Measurements from ENCODE around the gene APOO.
A peak's percentile ranks its signal among the peaks of the same experiment; 100 is the strongest.

The APOO gene

DNA sequence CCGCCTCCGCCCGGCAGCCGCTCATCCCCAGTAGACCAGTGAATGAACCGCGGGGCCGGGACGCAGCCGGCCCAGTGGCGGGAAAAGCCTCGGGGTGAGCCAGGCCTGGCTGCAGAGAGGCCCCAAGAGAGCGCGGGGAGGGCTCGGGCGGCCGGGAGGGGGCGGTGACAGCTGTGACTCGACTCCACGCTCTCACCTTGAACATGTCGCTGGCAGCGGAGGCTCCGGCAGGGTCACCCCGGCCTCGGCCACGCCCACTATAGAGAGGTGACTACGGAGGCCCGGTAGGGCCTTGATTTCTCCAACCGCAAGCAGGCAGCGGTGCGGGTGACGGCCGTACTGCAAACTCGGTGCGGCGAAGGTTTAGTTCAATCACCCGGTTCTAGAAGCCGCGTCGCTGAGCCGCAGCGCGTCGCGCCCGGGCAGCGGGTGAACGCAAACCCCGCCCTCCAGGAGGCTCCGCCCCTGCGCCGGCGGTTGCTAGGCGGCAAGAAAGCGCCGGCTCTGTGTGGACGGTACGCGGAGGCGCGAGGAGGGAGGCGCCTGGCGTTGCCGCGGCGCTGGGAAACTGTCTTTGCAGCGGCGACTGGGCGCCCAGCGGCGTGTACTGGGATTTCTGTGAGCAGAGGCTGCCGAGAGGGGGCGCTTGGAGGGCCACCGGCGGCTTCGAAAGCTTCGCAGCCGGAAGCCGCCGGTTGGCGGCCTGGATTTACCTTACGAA, at the start of gene APOO, which contains the start of gene CXorf58:
Gene APOO, minus strand, starts transcription at position 441 of the 721 bp plus-strand sequence. Its CDS starts 236 bp downstream, at position 205.
Gene CXorf58, plus strand, starts transcription at position 509 of the 721 bp plus-strand sequence. CDS start 2,297 bp downstream, outside the sequence.
- peak; percentile 84 for DNase-seq (ENCODE audit: low read depth)

DNA sequence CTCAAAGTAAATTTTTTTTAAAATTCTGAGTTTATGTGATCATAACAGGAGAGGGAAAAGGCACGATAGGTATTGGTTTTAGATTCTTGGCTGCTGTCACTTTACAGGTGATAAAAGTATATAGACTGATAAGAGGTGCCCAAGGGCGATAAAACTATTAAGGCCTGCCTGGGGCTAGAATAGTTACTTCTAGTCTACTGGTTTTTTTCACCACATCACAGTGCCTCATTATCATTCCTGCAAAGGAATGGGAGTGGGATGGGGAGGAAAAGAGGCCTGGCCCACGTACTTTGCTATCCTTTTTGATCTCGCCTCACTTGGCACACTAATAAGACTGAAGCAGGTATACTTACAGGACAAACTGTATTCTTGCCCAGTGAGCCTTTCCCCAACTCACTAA, 46.7 kb upstream of the APOO start:
- no peak for DNase-seq (ENCODE audit: low read depth)

DNA sequence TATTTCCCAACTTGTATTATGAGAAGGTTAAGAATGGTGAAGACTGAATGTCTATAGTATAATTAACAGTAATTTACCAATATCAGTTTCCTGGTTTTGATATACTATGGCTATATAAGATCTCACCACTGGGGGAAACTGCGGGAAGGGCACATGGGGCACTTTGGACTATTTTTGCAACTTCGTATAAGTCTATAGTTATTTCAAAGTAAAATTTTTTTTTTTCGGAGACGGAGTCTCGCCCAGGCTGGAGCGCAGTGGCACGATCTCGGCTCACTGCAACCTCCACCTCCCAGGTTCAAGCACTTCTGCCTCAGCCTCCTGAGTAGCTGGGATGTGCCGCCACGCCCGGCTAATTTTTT, 46.2 kb upstream of the APOO start:
- no peak for DNase-seq (ENCODE audit: low read depth)

DNA sequence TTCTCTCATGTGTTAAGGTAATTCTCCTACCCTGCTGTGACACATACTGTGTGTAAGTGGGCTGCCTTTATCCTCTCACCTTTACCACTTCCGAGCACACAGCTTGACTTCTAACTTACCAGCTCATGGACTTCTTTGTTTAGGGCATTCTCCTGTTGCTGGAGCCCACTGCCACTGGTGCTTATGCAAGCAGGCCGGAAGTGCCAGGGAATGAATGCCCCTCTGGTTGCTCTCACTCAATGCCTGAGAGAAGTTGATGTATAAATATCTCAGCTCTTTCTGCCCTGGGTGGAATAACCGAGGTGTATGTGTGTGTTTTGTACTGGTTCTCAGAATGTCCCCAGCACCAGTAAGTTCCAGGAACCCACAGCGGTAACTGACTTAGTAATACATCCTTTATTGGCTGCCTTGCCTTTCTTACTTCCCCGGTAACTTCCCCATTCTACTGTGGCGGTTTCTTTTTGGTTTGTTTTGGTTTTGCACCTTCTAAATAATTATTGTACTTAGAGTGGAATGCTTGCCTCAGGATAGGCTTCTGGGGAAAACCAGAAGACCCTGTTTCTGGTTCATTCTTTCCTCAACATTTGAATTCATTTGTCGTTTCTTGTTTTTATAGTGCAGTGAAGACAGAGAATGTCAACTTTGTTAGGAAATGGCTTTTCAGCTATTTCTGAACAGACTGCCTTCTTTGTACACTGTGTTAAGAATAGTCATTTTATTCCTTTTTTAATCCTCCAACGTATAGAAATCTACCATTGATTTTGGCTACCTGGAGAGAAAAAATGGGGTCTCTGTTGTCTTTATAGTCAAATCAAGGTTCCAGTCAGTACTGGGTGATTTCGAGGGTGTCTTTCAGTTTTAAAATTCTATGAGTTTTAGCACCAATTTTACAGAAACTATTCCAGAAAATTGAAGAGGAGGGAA, 45.5 kb upstream of the APOO start:
- peak; percentile 4 for DNase-seq (ENCODE audit: low read depth)

DNA sequence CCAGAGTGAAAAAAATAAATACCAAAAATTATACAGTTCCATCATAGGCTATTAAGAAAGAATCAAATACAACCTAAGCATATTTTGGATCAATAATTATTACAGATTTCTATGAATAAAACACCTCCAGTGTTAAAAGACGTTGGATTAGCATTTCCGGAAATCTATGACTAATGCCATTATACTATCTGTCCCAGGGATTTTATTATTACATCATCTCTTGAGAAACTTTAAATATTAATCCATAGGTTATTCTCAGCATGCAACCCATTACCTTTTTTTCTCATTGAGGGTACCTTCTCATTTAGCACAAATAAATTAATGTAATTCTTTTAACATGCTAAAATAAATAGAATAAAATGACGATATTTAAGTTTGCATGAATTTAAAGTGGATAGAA, 44.7 kb upstream of the APOO start:
- DNase-seq (ENCODE audit: low read depth) = no peak

DNA sequence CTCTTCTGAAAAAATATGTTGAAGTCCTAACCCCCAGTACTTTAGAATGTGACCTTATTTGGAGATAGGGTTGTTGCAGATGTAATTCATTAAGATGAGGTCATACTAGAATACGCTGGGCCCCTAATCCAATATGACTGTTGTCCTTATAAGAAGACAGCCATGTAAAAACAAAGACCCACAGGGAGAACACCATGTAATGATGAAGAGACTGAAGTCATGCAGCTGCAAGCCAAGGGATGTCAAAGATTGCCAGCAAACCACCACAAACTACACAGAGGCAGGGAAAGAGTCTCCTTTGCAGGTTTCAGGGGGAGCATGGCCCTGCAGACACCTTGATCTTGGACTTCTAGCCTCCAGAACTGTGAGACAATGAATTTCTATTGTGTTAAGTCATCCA, 37.5 kb upstream of the APOO start:
- DNase-seq (ENCODE audit: low read depth) = no peak

DNA sequence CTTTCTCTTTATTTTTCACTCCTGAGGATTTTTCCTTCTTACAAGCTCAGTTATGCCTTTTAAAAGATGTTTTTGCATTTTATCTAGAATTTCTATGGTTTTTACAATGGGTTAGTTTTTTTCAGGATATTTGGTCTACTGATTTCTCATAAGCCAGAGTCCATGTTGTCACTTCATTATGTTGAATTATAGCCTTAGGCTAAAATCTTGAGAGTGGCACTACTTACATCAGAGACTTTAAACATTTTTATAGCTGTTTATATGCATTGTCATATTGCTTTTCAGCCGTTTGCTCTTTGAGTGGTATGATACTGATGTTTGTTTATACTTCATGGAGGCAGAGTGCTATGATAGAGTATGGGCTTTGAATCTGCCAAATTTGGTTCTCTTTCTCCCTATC, 36.5 kb upstream of the APOO start:
- DNase-seq (ENCODE audit: low read depth) = no peak

DNA sequence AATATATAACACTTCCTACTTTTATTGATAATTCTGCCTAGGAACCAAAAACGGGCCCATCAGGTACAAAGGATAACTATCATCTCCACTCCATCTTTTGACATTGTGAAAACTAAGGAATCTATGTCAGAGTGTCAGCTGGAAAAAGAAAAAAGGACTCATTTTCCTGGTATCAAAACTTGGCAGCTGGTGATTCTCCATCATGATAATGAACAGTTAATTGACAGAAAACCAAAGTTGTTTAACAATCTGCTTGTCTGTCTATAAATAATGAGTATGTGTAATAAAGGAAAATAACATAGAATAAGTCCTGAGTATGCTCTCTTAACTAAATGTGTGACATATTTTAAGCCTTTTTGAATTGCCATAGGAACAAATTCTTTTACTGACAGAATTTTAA, 31.5 kb upstream of the APOO start:
- no peak for DNase-seq (ENCODE audit: low read depth)

DNA sequence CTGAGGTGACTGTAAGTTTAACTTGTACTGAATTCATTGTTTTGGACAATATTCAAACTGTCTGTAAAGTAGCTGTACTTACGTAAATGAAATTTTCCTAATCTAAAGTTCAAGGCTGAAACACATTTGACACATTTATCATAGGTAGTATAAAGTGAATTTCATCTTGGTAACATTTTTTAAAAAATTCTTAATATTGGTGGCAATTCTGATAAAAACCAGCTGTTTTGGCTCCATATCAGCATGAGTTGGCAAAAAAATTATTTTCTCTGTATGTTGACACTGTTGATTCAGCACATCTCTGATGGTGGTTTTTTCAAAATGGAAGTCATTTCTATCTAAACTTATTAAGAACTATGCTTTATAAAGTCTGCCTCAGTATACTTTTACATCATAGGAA, 31.0 kb upstream of the APOO start:
- DNase-seq (ENCODE audit: low read depth) = no peak

DNA sequence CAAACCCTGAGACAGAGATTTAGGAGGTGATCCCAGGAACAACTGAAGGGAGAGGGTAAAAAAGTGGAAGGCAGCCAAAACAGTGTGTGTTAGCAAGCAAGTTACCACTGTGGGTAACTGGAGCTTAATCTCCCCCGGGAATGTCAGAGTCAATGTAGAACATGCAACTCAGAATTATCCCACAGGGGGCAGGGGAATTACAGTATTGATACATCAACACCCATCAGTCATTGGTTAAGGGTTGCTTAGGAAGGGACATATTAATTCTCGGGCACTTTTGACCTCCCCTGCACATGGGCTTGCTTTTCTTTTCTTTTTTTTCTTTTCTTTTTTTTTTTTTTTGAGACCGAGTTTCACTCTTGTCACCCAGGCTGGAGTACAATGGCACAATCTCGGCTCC, 29.4 kb upstream of the APOO start:
- DNase-seq (ENCODE audit: low read depth) = no peak

DNA sequence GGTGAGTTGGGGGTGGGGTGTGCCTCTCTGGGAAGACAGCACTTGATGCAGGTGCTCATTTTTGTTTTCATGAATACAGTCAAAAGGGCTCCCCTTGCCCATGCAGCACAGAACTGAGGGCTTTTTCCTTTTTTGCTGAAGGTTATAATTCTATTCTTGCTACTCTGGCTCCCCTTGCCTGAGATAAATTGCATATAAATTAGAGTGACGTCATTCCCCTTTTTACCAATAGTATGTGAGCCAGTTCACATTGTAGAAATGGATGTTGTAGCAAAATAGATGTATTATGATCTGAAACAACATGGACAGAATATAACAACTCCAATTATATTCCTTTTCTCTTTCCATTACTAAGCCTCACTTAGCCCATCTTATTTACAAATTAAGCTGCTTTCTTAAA, 28.4 kb upstream of the APOO start:
- no peak for DNase-seq (ENCODE audit: low read depth)

DNA sequence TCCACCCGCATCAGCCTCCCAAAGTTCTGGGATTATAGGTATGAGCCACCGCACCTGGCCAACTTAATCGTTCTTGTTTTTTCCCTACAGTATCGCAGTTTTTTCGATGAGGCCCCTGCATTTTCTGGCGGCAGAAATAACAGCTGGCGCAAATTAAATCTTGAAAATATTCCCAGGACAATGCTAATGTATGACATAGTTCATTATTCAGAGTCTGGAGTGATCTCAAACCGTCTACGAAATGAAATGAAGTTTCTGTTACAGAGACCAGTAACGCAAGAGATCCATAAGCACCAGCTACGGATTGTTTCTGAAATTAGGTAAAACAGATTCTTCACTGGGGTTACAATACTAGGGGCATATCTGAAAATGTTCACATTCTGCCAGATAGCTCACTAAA, 27.4 kb upstream of the APOO start:
- no peak for DNase-seq (ENCODE audit: low read depth)

DNA sequence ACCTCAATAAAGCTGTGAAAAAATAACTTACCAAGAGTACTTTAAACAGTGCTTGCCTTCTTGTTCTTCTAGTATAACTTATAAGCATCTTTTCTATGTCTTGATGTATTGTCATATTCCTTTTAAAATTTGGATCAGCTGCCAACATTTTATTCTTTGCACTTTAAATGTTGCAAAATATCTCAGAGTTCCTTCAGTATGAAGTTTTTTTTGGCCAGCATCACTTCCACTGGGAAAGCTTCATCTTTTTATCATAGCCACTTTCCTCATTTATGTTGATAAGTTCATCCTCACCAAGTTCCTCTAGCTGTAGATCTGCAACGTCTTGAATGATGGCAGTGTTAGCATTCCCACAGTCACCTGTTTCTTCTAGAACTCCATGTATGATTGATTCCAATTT, 24.3 kb upstream of the APOO start:
- no peak for DNase-seq (ENCODE audit: low read depth)

DNA sequence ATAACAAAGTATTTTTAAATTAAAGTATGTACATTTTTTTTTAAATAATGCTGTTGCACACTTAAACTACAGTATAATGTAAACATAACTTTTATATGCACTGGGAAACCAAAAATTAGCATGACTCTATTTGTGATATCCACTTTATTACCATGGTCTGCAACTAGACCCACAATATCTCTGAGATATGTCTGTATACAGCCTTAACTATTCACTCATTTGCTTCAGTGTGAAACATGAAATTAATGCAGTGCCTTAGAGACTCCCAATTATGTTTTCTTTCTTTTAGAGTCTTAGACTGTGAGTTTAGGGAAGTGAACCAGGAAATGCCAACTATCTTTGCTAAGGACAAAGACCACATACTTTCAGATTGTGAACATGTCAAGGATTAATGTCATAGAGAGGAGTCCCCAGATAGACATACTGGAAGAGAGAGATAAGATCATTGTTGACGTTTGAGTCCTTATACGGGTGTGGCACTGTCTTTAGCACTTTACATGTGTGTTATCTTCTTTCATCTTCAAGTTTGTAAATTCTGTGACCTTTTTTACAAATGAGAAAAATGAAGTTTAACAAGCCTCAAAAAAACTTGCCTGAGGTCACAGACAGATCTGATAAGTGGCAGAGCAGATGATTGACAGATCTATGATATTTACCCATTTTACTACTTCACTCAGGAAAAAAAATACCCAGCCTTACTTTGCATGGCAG, 23.3 kb upstream of the APOO start:
- DNase-seq (ENCODE audit: low read depth) = no peak

DNA sequence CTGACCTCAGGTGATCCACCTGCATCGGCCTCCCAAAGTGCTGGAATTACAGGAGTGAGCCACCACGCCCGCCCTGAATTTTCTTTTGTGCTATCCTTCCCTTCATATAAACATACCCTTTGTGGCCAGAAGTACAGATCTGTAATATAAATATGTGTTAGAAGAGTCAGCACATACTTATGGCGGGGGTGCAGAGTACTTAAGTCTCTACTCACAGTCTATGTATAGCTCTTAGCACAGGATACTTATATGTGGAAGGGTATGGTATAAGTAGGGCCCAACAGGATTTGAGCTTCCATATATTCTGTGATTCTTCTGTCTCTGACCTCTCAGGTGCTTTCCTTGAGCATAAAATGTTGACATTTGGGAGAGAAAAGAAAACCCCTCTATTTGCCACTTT, 18.3 kb upstream of the APOO start:
- DNase-seq (ENCODE audit: low read depth) = no peak

DNA sequence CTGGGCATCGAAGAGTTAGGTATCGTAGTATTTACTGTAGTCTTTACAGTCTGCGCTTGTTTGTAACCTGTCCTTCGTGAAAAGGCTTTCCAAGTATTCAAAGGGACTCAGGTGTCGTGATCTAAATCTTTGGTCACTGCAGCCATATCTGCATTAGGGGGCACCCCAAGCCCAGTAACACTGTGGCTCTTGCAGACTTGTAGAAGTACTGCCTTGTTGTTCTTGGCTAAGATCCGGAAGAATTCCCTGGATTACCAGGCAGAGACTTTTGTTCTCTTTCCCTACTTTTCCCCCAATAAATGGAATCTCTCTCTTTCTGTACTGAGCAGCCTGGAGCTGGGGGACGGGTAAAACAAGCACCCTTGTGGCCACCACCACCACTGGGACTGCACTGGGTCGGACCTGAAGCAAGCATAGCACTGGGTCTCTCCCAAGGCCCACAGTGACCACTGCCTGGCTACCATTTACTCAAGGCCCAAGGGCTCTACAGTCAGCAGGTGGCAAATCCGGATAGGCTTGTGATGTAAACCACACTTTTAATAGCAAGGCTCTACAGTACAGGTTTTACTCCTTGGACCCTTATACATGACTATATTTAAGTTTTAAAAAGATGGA, 12.1 kb upstream of the APOO start:
- DNase-seq (ENCODE audit: low read depth) = no peak

DNA sequence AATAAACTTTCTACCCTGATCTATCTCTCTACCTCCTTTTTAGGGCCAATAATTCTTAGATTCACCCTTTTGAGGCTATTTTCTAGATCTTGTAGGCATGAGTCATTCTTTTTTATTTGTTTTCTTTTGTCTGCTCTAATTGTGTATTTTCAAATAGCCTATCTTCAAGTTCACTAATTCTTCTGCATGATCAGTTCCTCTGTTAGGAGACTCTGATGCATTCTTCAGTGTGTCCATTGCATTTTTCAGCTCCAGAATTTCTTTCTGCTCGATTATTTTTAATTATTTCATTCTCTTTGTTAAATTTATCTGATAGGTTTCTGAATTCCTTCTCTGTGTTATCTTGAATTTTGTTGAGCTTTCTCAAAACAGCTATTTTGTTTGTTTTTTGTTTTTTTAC, 11.4 kb upstream of the APOO start:
- DNase-seq (ENCODE audit: low read depth) = no peak

DNA sequence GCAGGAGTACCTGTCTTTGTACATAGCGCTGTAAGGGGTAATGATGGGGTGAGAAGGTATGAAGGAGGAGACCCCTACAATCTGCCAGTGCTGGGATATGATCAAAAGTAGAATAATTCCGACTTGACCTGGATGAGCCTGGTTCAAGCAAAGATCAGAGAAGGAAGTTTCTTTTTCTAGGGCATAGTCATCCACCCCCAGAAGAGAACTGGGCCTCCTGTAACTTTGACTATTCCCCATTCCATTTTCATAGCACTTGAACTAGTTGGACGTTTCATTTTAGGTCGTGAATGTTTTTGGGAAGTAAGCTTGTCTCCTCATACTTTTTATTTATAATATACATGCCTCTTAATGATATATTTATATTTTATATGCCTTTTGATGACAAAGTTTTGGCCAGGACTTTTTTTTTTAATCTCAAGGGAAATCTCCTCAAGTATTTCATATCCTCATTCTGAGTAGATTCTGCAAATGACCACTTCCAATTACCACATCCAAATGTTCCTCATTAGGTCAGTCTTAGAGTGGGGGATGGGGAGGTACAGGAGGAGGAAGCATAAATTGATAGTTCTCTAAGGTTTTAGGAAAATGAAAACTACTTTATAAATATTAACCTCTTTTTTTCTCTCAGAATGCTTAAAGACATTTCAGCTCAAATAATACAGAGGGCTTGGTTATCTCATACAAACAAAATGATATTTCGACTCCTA, 3.5 kb upstream of the APOO start:
- DNase-seq (ENCODE audit: low read depth) = no peak

DNA sequence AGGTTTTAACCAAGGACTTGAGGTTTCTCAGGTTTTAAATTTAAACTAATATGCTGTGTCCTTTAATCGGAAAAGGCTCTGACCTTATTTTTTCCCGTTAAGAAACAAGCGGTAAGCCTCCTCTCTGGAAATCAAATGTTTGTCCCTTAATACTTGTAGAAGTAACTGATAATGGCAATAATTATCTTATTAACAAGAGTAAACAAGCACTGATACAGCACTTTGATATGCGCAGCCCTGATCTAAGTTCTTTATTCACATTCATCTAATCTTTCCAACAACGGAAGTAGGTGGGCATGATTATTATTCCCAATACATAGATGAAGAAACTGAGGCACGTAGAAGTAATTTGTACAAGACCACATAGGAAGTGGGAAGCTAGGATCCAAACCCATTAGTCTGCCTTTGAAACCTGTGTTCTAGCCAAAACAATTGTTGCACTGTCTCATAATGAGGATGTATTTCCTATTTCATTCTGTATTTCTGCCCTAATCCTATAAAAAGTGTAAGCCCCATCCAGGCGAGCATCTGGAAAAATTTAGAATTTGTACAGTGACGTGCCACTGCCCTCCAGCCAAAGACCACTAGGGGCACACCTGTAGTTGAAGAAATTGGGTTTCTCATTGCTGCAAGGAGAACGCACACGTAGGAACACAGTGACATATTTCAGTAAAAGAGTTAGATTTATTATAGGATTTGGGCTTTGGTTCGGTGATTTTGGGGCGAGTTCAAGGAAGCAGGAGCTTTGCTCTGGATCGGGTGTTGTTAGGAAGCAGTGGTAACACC, 674 bp upstream of the APOO start:
- no peak for DNase-seq (ENCODE audit: low read depth)

DNA sequence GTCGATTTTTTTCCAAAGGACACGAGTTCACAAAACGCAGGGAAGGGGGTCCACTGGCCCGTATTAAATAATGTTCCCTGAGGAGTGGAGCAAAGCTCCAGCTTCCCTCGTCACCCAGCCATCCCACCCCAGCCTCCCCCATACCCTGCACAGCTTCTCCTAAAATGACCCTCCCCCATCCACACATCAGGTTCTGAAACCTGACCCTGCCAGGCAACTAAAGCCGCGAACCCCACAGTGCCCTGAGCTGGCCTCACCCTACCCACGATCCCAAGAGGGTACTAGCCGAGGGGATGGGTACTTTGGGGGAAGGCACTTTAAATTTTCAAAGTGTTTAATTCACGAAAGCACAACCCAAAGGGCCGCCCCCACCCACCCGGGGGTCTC, 634 bp downstream of the APOO start:
- DNase-seq (ENCODE audit: low read depth) = no peak

DNA sequence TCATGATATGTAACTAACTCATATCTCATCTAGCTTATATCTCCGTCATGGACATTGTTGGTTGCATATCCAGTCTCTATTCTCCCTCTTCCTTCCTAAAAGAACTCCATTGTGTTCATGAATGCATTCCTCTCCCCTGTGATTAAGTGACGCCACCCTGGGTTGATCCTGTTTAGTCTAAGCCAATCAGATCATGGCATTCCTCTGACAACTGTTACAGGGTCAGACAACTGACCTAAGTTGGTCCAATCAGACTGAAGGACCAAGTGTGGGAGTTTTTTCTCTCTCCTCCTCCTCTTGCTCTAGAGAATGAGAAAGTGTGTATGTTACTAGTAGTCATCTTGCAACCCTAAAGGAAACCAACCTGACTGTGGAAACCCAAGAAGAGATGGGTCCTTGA, 3.6 kb downstream of the APOO start:
- no peak for DNase-seq (ENCODE audit: low read depth)
